Limb (tissue), 2 donors: ENCODE data around the gene UBXN6.

Experiments
- DNase-seq, 2 donors: peaks; one replicate each; pipeline ENCODE4 v3.0.0-alpha.2; 2016; ENCODE audit errors: extremely low spot score in 2 of 2

UBXN6 gene

GRCh38 chr19:4493929-4494690 lies 36.5 kb upstream of the UBXN6 start:
- no peak for DNase-seq

- no peak for DNase-seq
Measured at GRCh38 chr19:4493104-4493928, 35.7 kb upstream of the UBXN6 start.

- DNase-seq, result no peak
Measured at GRCh38 chr19:4492337-4493103, 34.9 kb upstream of the UBXN6 start.

GRCh38 chr19:4491446-4491845 lies 33.9 kb upstream of the UBXN6 start:
- no peak for DNase-seq

GRCh38 chr19:4488496-4488895 lies 30.9 kb upstream of the UBXN6 start:
- no peak for DNase-seq

- no peak for DNase-seq
Measured at GRCh38 chr19:4487572-4487971, 30.0 kb upstream of the UBXN6 start.

- no peak for DNase-seq
Measured at GRCh38 chr19:4483385-4483784, 25.8 kb upstream of the UBXN6 start.

GRCh38 chr19:4482721-4483364 lies 25.2 kb upstream of the UBXN6 start:
- DNase-seq, result no peak

GRCh38 chr19:4477034-4477801 lies 19.6 kb upstream of the UBXN6 start:
- no peak for DNase-seq

GRCh38 chr19:4474514-4475022 lies 17.0 kb upstream of the UBXN6 start:
- DNase-seq, result peak; percentile 76 to 78

GRCh38 chr19:4473763-4474513 lies 16.3 kb upstream of the UBXN6 start:
- DNase-seq, result no peak

- DNase-seq, result no peak
Measured at GRCh38 chr19:4473011-4473762, 15.6 kb upstream of the UBXN6 start.

- DNase-seq, result no peak
Measured at GRCh38 chr19:4472174-4472974, 14.8 kb upstream of the UBXN6 start, which contains the start of gene HDGFL2. Gene HDGFL2 (plus strand): TSS chr19:4472297. CDS start chr19:4472351, 54 bp downstream.

- DNase-seq, result peak; percentile 99 to 100
Measured at GRCh38 chr19:4471403-4472173, 14.0 kb upstream of the UBXN6 start.

GRCh38 chr19:4467835-4468234 lies 10.2 kb upstream of the UBXN6 start:
- no peak for DNase-seq

- no peak for DNase-seq
Measured at GRCh38 chr19:4464815-4465581, 7.4 kb upstream of the UBXN6 start.
